ENCODE results near the gene AGPS.

The AGPS gene

DNA sequence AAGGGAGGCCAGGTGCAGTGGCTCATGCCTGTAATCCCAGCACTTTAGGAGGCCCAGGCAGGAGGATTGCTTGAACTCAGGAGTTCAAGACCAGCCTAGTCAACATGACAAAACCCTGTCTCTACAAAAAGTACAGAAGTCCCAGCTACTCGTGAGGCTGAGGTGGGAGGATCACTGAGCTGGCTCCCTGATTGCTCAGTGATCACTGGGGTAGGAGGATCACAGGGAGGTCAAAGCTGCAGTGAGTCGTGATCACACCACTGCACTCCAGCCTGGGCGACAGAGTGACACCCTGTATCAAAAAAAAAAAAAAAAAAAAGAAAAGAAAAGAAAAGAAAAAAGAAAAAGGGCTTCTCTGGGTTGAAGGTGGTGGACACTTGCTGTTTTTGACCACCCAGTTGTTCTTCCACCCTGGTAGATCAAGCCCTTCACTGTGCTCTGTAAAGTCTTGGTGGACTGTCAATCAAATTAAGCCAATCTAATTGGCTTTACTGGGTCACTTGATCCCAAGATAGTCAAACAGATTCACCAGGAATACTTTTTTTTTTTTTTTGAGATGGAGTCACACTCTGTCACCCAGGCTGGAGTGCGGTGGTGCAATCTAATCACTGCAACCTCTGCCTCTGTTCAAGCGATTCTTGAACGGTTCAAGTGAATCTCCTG, 191.6 kb downstream of the AGPS start:
- no peak overlapping the region for H3K4me3 Mint-ChIP-seq
- no peaks in the 10 kb centered on the region for H3K36me3 Mint-ChIP-seq (ENCODE audit: low read depth)
- peaks cover 4% of the 10 kb centered on the region for H3K27me3 Mint-ChIP-seq (ENCODE audit: low read depth)
- no peaks in the 10 kb centered on the region for H3K4me1 Mint-ChIP-seq (ENCODE audit: low read depth)
- H3K9me3 Mint-ChIP-seq = no peaks in the 10 kb centered on the region
- no peak overlapping the region for H3K27ac Mint-ChIP-seq
- no peak for DNase-seq (ENCODE audit: low spot score)

GRCh38 chr2:177585234-177585863, 192.8 kb downstream of the AGPS start:
- H3K27me3 Mint-ChIP-seq (ENCODE audit: low read depth) = peaks cover 8% of the 10 kb centered on the region
- no peak for DNase-seq (ENCODE audit: low spot score)
- H3K4me3 Mint-ChIP-seq = no peak overlapping the region
- no peaks in the 10 kb centered on the region for H3K9me3 Mint-ChIP-seq
- no peaks in the 10 kb centered on the region for H3K36me3 Mint-ChIP-seq (ENCODE audit: low read depth)
- no peaks in the 10 kb centered on the region for H3K4me1 Mint-ChIP-seq (ENCODE audit: low read depth)
- H3K27ac Mint-ChIP-seq = no peak overlapping the region

DNA sequence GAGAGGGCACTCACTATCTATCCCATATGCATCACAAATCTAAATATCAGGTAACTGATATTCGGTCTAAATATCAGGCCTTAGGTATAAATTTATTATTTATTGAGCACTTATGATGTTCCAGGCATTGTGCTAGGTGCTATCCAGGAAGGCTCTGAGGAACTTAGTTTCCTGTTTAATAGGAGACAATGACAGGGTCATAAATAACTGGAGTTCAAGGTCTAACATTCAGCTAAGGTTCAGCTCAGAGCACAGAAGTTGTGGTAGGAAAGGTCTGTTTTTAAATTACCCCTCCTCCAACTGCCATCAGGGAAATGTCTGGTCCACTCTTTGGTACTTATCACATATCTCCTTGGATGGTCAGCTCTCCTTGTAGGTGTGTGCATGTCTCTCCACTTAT, 193.6 kb downstream of the AGPS start:
- H3K27me3 Mint-ChIP-seq (ENCODE audit: low read depth) = peaks cover 8% of the 10 kb centered on the region
- no peak for DNase-seq (ENCODE audit: low spot score)
- H3K4me1 Mint-ChIP-seq (ENCODE audit: low read depth) = peaks cover 1% of the 10 kb centered on the region
- H3K9me3 Mint-ChIP-seq = no peaks in the 10 kb centered on the region
- H3K27ac Mint-ChIP-seq = no peak overlapping the region
- H3K36me3 Mint-ChIP-seq (ENCODE audit: low read depth) = no peaks in the 10 kb centered on the region
- H3K4me3 Mint-ChIP-seq = no peak overlapping the region

GRCh38 chr2:177587371-177587770, 194.8 kb downstream of the AGPS start:
- Mint-ChIP-seq H3K4me3 (no peak overlapping the region), H3K9me3 (no peaks in the 10 kb centered on the region), H3K4me1 (ENCODE audit: low read depth) (peaks cover 5% of the 10 kb centered on the region), H3K27me3 (ENCODE audit: low read depth) (peaks cover 8% of the 10 kb centered on the region), H3K36me3 (ENCODE audit: low read depth) (no peaks in the 10 kb centered on the region), H3K27ac (no peak overlapping the region)
- DNase-seq (ENCODE audit: low spot score) = no peak

DNA sequence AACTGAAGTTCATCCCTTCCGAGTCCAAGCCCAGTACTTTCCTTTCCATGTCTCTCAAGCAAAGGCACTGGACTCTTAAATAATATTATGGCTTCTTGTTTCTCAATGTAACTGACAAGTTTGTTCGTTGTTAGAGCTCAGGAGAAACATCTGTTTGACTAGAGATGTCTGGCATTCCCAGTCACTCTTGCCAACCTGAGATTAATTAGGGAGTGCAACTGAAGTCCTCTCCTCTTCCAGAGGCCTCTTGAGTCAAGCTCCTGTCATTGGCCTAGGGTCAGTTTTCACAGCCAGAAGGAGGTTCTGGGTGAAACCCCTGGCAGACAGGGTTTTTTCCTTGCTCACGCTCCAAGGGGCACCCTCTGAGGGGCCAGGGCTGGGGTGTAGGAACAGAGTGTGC, 196.1 kb downstream of the AGPS start:
- H3K4me1 Mint-ChIP-seq (ENCODE audit: low read depth) = peaks cover 5% of the 10 kb centered on the region
- peaks cover 8% of the 10 kb centered on the region for H3K27me3 Mint-ChIP-seq (ENCODE audit: low read depth)
- H3K9me3 Mint-ChIP-seq = no peaks in the 10 kb centered on the region
- H3K4me3 Mint-ChIP-seq = no peak overlapping the region
- no peak for DNase-seq (ENCODE audit: low spot score)
- no peak overlapping the region for H3K27ac Mint-ChIP-seq
- H3K36me3 Mint-ChIP-seq (ENCODE audit: low read depth) = no peaks in the 10 kb centered on the region

- H3K4me1 Mint-ChIP-seq (ENCODE audit: low read depth) = peaks cover 5% of the 10 kb centered on the region
- no peaks in the 10 kb centered on the region for H3K36me3 Mint-ChIP-seq (ENCODE audit: low read depth)
- peaks cover 8% of the 10 kb centered on the region for H3K27me3 Mint-ChIP-seq (ENCODE audit: low read depth)
- no peak overlapping the region for H3K27ac Mint-ChIP-seq
- H3K9me3 Mint-ChIP-seq = no peaks in the 10 kb centered on the region
- DNase-seq (ENCODE audit: low spot score) = no peak
- H3K4me3 Mint-ChIP-seq = no peak overlapping the region
Measured at GRCh38 chr2:177589186-177589585, 196.6 kb downstream of the AGPS start.

- H3K4me3 Mint-ChIP-seq = no peak overlapping the region
- no peak overlapping the region for H3K27ac Mint-ChIP-seq
- H3K27me3 Mint-ChIP-seq (ENCODE audit: low read depth) = peaks cover 8% of the 10 kb centered on the region
- H3K4me1 Mint-ChIP-seq (ENCODE audit: low read depth) = peaks cover 5% of the 10 kb centered on the region
- H3K9me3 Mint-ChIP-seq = no peaks in the 10 kb centered on the region
- no peaks in the 10 kb centered on the region for H3K36me3 Mint-ChIP-seq (ENCODE audit: low read depth)
- DNase-seq (ENCODE audit: low spot score) = no peak
Measured at GRCh38 chr2:177592397-177592796, 199.8 kb downstream of the AGPS start.

DNA sequence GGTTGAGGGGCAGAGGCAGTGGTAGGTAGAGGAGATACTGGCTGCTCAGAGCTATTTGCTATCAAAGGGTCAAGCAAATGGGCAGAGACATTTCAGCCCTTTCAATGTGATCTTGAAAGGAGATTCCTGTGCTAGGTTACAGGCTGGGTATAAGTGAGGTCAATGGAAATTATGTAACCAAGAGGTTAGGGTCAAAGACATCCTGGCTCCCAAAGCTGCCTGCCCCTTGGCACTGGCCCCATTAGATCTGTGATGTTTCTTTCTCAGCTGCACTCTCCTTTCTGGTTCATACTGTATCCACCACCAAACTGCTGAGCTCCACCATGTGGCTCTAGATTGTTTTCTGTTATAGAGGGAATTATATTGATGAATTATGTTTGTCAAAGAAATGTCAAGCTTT, 200.4 kb downstream of the AGPS start:
- Mint-ChIP-seq H3K36me3 (ENCODE audit: low read depth) (no peaks in the 10 kb centered on the region), H3K4me1 (ENCODE audit: low read depth) (peaks cover 7% of the 10 kb centered on the region), H3K4me3 (no peak overlapping the region), H3K27ac (no peak overlapping the region), H3K27me3 (ENCODE audit: low read depth) (peaks cover 8% of the 10 kb centered on the region), H3K9me3 (no peaks in the 10 kb centered on the region)
- no peak for DNase-seq (ENCODE audit: low spot score)

DNA sequence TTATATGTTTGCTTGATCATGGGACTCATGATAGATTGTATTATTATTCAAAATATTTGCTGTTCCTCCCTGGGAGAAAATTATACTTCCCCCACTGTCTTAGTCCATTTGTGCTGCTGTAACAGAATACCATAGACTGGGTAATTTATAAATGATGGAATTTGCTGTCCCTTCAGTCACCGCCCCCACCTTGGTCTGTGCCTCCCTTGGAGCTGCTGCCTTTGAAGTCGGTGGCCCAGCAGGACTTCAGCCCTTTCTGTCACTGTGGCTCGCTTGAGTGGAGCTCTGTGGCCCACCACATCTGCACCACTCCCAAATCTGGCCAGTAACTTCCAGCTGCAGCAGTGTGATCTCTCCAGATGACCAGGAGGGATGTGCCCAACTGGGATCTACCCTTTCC, 200.8 kb downstream of the AGPS start:
- Mint-ChIP-seq H3K9me3 (no peaks in the 10 kb centered on the region), H3K27me3 (ENCODE audit: low read depth) (peaks cover 5% of the 10 kb centered on the region), H3K4me1 (ENCODE audit: low read depth) (peaks cover 7% of the 10 kb centered on the region), H3K4me3 (no peak overlapping the region), H3K27ac (no peak overlapping the region), H3K36me3 (ENCODE audit: low read depth) (no peaks in the 10 kb centered on the region)
- no peak for DNase-seq (ENCODE audit: low spot score)

Data from T-helper 2 cell treated with Interferon-gamma antibody and Interleukin-4, amounts not matched to agents 5 μg/mL and 100 μg/mL, for 36 hours (primary cell).